Breast epithelium (tissue), 3 donors: Measurements from ENCODE around the gene WDR62.

Experiments used
- CTCF ChIP-seq, 3 donors: fragments of 450-650 bp; IDR thresholded peaks; one replicate each; pipeline ENCODE4 v1.5.1; 2016 to 2017; ENCODE audit warnings: antibody characterized with exemption in 3 of 3, mild to moderate bottlenecking in 3 of 3, moderate library complexity in 3 of 3
- POLR2A ChIP-seq: fragments of 450-650 bp; IDR thresholded peaks from one replicate; pipeline ENCODE4 v1.6.1; 2016; ENCODE audit warnings: antibody characterized with exemption, mild to moderate bottlenecking, moderate library complexity

DNA sequence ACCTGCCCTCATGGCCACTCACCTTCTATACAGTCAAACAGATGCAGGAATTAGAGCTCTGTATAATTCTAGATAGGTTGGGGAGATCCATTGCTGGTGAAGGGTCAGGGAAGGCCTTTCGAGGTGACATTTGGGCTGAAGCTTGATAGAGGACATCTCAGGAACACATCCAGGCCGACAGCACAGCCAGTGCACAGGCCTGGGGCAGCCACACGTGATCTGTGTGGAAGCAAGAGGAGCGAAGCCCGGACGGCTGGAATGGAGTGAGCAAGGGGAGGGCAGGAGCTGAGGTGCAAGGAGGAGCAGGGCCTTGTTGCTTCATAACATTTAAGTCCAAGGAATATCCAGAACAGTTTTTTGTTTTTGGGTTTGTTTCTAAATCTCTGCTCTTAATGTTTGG, 51.7 kb downstream of the WDR62 start:
- TF ChIP-seq CTCF (IDR thresholded peaks at IDR 0.05) (no peak), POLR2A (no peak)
